ENCODE measurements around the gene CHRNA1.

DNA sequence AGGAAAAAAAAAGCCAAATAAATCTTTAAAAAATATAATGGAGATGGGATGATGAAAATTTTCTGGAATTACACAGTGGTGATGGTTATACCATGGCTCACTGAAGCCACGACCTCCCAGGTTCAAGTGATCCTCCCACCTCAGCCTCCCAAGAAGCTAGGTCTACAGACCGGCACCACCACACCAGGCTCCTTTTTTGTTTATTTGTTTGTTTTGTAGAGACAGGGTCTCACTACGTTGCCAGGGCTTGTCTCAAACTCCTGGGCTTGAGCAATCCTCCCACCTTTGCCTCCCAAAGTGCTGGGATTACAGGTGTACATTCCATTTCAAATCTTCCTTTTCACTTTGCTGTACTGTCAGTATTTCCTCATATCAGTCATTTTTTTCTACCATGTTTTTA is 61.7 kb downstream of the CHRNA1 start:
- TF ChIP-seq, protein P1, sequence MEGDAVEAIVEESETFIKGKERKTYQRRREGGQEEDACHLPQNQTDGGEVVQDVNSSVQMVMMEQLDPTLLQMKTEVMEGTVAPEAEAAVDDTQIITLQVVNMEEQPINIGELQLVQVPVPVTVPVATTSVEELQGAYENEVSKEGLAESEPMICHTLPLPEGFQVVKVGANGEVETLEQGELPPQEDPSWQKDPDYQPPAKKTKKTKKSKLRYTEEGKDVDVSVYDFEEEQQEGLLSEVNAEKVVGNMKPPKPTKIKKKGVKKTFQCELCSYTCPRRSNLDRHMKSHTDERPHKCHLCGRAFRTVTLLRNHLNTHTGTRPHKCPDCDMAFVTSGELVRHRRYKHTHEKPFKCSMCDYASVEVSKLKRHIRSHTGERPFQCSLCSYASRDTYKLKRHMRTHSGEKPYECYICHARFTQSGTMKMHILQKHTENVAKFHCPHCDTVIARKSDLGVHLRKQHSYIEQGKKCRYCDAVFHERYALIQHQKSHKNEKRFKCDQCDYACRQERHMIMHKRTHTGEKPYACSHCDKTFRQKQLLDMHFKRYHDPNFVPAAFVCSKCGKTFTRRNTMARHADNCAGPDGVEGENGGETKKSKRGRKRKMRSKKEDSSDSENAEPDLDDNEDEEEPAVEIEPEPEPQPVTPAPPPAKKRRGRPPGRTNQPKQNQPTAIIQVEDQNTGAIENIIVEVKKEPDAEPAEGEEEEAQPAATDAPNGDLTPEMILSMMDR (IDR thresholded peaks at IDR 0.05), result no peak
- TF ChIP-seq POLR2A (IDR thresholded peaks at IDR 0.05), result no peak

Measured in uterus (tissue), 2 donors.